Measurements from ENCODE around the gene NHEJ1. TPM values are rescaled to one million over a fixed set of nuclear protein-coding genes. Genes with fewer than 3 reads are reported as not detected.

Gene NHEJ1
- total RNA-seq, 1 experiment from 2014 or later, result 20.8 TPM

GRCh38 chr2:219081701-219082331 lies 78.8 kb downstream of the NHEJ1 start:
- no peak overlapping the region for H2BK20ac ChIP-seq (ENCODE audit: low read depth, low read length, poor library complexity, severe bottlenecking)
- TF ChIP-seq CTCF (conservative IDR thresholded peaks at IDR 0.05), result no peak
- peaks cover 13% of the 10 kb centered on the region for H3K27me3 Mint-ChIP-seq (ENCODE audit: low read depth)

More at GRCh38 chr2:219081701-219082331, 78.8 kb downstream of the NHEJ1 start:
- no peak overlapping the region for H2AK5ac ChIP-seq (ENCODE audit: insufficient read length, low read length)
- no peak overlapping the region for H3K4ac ChIP-seq (ENCODE audit: low read depth, low read length)
- no peak overlapping the region for H3K4me2 ChIP-seq (ENCODE audit: insufficient read depth, insufficient read length, low read length)
- H3K4me3 Mint-ChIP-seq, result no peak overlapping the region
- no peak overlapping the region for H3T11ph ChIP-seq (ENCODE audit: low read length)
- DNase-seq, result no peak
- no peak overlapping the region for H4K91ac ChIP-seq (ENCODE audit: insufficient read length, low read depth, low read length)
- H3K79me2 ChIP-seq (ENCODE audit: insufficient read depth, low read length), result no peaks in the 10 kb centered on the region
- H3K79me1 ChIP-seq (ENCODE audit: insufficient read depth, low read depth, low read length, poor library complexity, severe bottlenecking), result no peaks in the 10 kb centered on the region
- H2BK5ac ChIP-seq (ENCODE audit: insufficient read length, low read length), result no peak overlapping the region
- peaks cover 10% of the 10 kb centered on the region in 2 experiments for H3K4me1 Mint-ChIP-seq
- no peak overlapping the region for H2BK15ac ChIP-seq (ENCODE audit: low read depth, low read length)
- H3K18ac ChIP-seq (ENCODE audit: insufficient read length, low read depth, low read length), result no peak overlapping the region
- H3K27me3 ChIP-seq (ENCODE audit: insufficient read depth, low read length), result no peaks in the 10 kb centered on the region
- H2BK12ac ChIP-seq (ENCODE audit: insufficient read length, low read depth, low read length), result no peak overlapping the region
- no peak overlapping the region for H3K56ac ChIP-seq (ENCODE audit: insufficient read length, low read depth, low read length)
- H4K5ac ChIP-seq (ENCODE audit: insufficient read length, low read depth, low read length), result no peak overlapping the region
- H4K20me1 ChIP-seq (ENCODE audit: control insufficient read depth, insufficient read depth, insufficient read length), result no peaks in the 10 kb centered on the region
- no peak overlapping the region for H3K27ac Mint-ChIP-seq
- no peak overlapping the region for H4K8ac ChIP-seq (replicated peaks; ENCODE audit: insufficient read length, low read depth, low read length)
- no peak overlapping the region for H2BK120ac ChIP-seq (ENCODE audit: low read depth, low read length, poor library complexity, severe bottlenecking)
- no peaks in the 10 kb centered on the region; the same call in 1 of the 2 replicates for H3K4me1 ChIP-seq (ENCODE audit: insufficient read depth, low read length)
- peaks cover 0 to 7% (median 0%) of the 10 kb centered on the region in 3 experiments; a peak in 2 of 7 replicates for H3K36me3 Mint-ChIP-seq (ENCODE audit: insufficient read depth in 1 of 3, low read depth in 3 of 3)
- H3K9ac ChIP-seq (ENCODE audit: extremely low read depth, insufficient read length, low read length), result no peak overlapping the region
- no peaks in the 10 kb centered on the region for H3K9me3 ChIP-seq (ENCODE audit: control insufficient read depth, low read depth, low read length)
- H3K27ac ChIP-seq (ENCODE audit: insufficient read length, low read depth, low read length), result no peak overlapping the region
- no peak overlapping the region for H3K14ac ChIP-seq (ENCODE audit: insufficient read depth, low read length)
- H3K9me3 Mint-ChIP-seq, result no peaks in the 10 kb centered on the region
- H2AFZ ChIP-seq (ENCODE audit: low read length), result no peak overlapping the region
- no peaks in the 10 kb centered on the region for H3K23me2 ChIP-seq (ENCODE audit: insufficient read length, low read depth, low read length, poor library complexity, severe bottlenecking)
- H3K23ac ChIP-seq (ENCODE audit: insufficient read length, low read depth, low read length), result no peak overlapping the region

Data from H9 (cell line).